H9 (cell line): ENCODE data around the gene PTAR1. TPM values are rescaled to one million over a fixed set of nuclear protein-coding genes. Genes with fewer than 3 reads are reported as not detected.

ENCODE experiments used
- DNase-seq: peaks from one replicate; pipeline ENCODE4 v3.0.0-alpha.2; 2017
- H2AFZ ChIP-seq: one replicate; pipeline ENCODE4 v1.6.1; 2013; ENCODE audit warnings: mild to moderate bottlenecking, low read length, control low read depth, moderate library complexity
- H2AK5ac ChIP-seq: 2 replicates; pipeline ENCODE4 v1.6.1; 2013; ENCODE audit warnings: low read length, control low read depth, mixed read lengths; ENCODE audit not compliant: insufficient read length
- H2BK120ac ChIP-seq: one replicate; pipeline ENCODE4 v1.6.1; 2013; ENCODE audit warnings: low read depth, mild to moderate bottlenecking, low read length, control low read depth, inconsistent platforms; ENCODE audit not compliant: poor library complexity, severe bottlenecking
- H2BK12ac ChIP-seq: 2 replicates; pipeline ENCODE4 v1.6.1; 2013; ENCODE audit warnings: low read length, control low read depth, mixed read lengths, low read depth; ENCODE audit not compliant: insufficient read length
- H2BK15ac ChIP-seq: 2 replicates; pipeline ENCODE4 v1.6.1; 2013; ENCODE audit warnings: low read depth, low read length, control low read depth
- H2BK20ac ChIP-seq: one replicate; pipeline ENCODE4 v1.6.1; 2013; ENCODE audit warnings: low read depth, mild to moderate bottlenecking, low read length, control low read depth, inconsistent platforms; ENCODE audit not compliant: poor library complexity, severe bottlenecking
- H2BK5ac ChIP-seq: 2 replicates; pipeline ENCODE4 v1.6.1; 2013; ENCODE audit warnings: low read length, control low read depth, mixed read lengths; ENCODE audit not compliant: insufficient read length
- H3K14ac ChIP-seq: 2 replicates; pipeline ENCODE4 v1.6.1; 2013; ENCODE audit warnings: low read length, control low read depth; ENCODE audit not compliant: insufficient read depth
- H3K18ac ChIP-seq: 2 replicates; pipeline ENCODE4 v1.6.1; 2013; ENCODE audit warnings: low read depth, mild to moderate bottlenecking, mixed read lengths, low read length, control low read depth; ENCODE audit not compliant: insufficient read length
- H3K23ac ChIP-seq: 2 replicates; pipeline ENCODE4 v1.6.1; 2013; ENCODE audit warnings: low read length, control low read depth, mixed read lengths, low read depth; ENCODE audit not compliant: insufficient read length
- H3K23me2 ChIP-seq: 2 replicates; pipeline ENCODE4 v1.6.1; 2013; ENCODE audit warnings: low read depth, mild to moderate bottlenecking, mixed read lengths, low read length, control low read depth; ENCODE audit not compliant: insufficient read length, poor library complexity, severe bottlenecking
- H3K27ac ChIP-seq: 2 replicates; pipeline ENCODE4 v1.5.1; 2013; ENCODE audit warnings: low read length, control low read depth, mixed read lengths, low read depth; ENCODE audit not compliant: insufficient read length
- H3K27me3 ChIP-seq: 2 replicates; pipeline ENCODE4 v1.6.1; 2013; ENCODE audit warnings: low read length, control low read depth, inconsistent platforms; ENCODE audit not compliant: insufficient read depth
- H3K4ac ChIP-seq: 2 replicates; pipeline ENCODE4 v1.6.1; 2013; ENCODE audit warnings: low read depth, mild to moderate bottlenecking, control low read depth, inconsistent platforms, low read length, moderate library complexity
- H3K4me1 ChIP-seq: 2 replicates; pipeline ENCODE4 v1.6.1; 2013; ENCODE audit warnings: low read length, control low read depth, inconsistent platforms; ENCODE audit not compliant: insufficient read depth
- H3K4me2 ChIP-seq: 2 replicates; pipeline ENCODE4 v1.6.1; 2013; ENCODE audit warnings: low read length, control low read depth, mixed read lengths; ENCODE audit not compliant: insufficient read length, insufficient read depth
- H3K56ac ChIP-seq: 2 replicates; pipeline ENCODE4 v1.6.1; 2013; ENCODE audit warnings: low read depth, mild to moderate bottlenecking, mixed read lengths, low read length, control low read depth; ENCODE audit not compliant: insufficient read length
- H3K79me1 ChIP-seq: 2 replicates; pipeline ENCODE4 v1.6.1; 2013; ENCODE audit warnings: low read depth, mild to moderate bottlenecking, moderate library complexity, low read length, control low read depth, inconsistent platforms; ENCODE audit not compliant: insufficient read depth, poor library complexity, severe bottlenecking
- H3K79me2 ChIP-seq: 2 replicates; pipeline ENCODE4 v1.6.1; 2013; ENCODE audit warnings: low read length, control low read depth, inconsistent platforms; ENCODE audit not compliant: insufficient read depth
- H3K9ac ChIP-seq: 2 replicates; pipeline ENCODE4 v1.6.1; 2013; ENCODE audit warnings: low read length, control low read depth, mixed read lengths; ENCODE audit not compliant: insufficient read length; ENCODE audit errors: extremely low read depth
- H3K9me3 ChIP-seq: one replicate; pipeline ENCODE4 v1.6.1; 2013; ENCODE audit warnings: low read depth, low read length, inconsistent platforms; ENCODE audit not compliant: control insufficient read depth
- H3T11ph ChIP-seq: one replicate; pipeline ENCODE4 v1.6.1; 2013; ENCODE audit warnings: mild to moderate bottlenecking, low read length, control low read depth, inconsistent platforms
- H4K20me1 ChIP-seq: one replicate; pipeline ENCODE4 v1.6.1; 2013; ENCODE audit not compliant: control insufficient read depth, insufficient read length, insufficient read depth
- H4K5ac ChIP-seq: 2 replicates; pipeline ENCODE4 v1.6.1; 2013; ENCODE audit warnings: low read depth, mild to moderate bottlenecking, mixed read lengths, low read length, control low read depth; ENCODE audit not compliant: insufficient read length
- H4K8ac ChIP-seq: replicated peaks from 2 replicates; pipeline ENCODE4 v1.6.1; 2013; ENCODE audit warnings: low read length, control low read depth, mixed read lengths, low read depth; ENCODE audit not compliant: insufficient read length
- H4K91ac ChIP-seq: 2 replicates; pipeline ENCODE4 v1.6.1; 2013; ENCODE audit warnings: low read depth, mild to moderate bottlenecking, moderate library complexity, mixed read lengths, low read length, control low read depth; ENCODE audit not compliant: insufficient read length
- H3K27ac Mint-ChIP-seq, 3 experiments: 2 replicates in 2 of 3; 3 replicates in 1 of 3; pipeline ENCODE4 v1.8.0; 2020 to 2021; ENCODE audit warnings: mixed read lengths in 3 of 3, mild to moderate bottlenecking in 1 of 3, moderate library complexity in 1 of 3
- H3K27me3 Mint-ChIP-seq: 2 replicates; pipeline ENCODE4 v1.8.0; 2021; ENCODE audit warnings: low read depth, mild to moderate bottlenecking, moderate library complexity, mixed read lengths
- H3K36me3 Mint-ChIP-seq, 3 experiments: 2 replicates in 2 of 3; 3 replicates in 1 of 3; pipeline ENCODE4 v1.8.0; 2020 to 2021; ENCODE audit warnings: low read depth in 3 of 3, mixed read lengths in 3 of 3; ENCODE audit not compliant: insufficient read depth in 1 of 3
- H3K4me1 Mint-ChIP-seq, 2 experiments: 2 replicates each; pipeline ENCODE4 v1.8.0; 2020; ENCODE audit warnings: mixed read lengths in 2 of 2
- H3K4me3 Mint-ChIP-seq, 2 experiments: 2 replicates in 1 of 2; 3 replicates in 1 of 2; pipeline ENCODE4 v1.8.0; 2020 to 2021; ENCODE audit warnings: mild to moderate bottlenecking in 2 of 2, mixed read lengths in 2 of 2, moderate library complexity in 1 of 2
- H3K9me3 Mint-ChIP-seq, 2 experiments: 2 replicates in 1 of 2; 3 replicates in 1 of 2; pipeline ENCODE4 v1.8.0; 2020; ENCODE audit warnings: mild to moderate bottlenecking in 2 of 2, mixed read lengths in 2 of 2, moderate library complexity in 1 of 2
- CTCF ChIP-seq: fragments of 200-600 bp; sonication (generic); conservative IDR thresholded peaks from 3 replicates; pipeline ENCODE4 v1.8.0; 2021; ENCODE audit warnings: antibody characterized with exemption, mild to moderate bottlenecking
- total RNA-seq: library from RNA; stranded (reverse); gene quantifications from 2 replicates; pipeline ENCODE4 v1.2.1, GENCODE V29; 2021

PTAR1 gene
- total RNA-seq, 1 experiment from 2014 or later: 117 TPM

DNA sequence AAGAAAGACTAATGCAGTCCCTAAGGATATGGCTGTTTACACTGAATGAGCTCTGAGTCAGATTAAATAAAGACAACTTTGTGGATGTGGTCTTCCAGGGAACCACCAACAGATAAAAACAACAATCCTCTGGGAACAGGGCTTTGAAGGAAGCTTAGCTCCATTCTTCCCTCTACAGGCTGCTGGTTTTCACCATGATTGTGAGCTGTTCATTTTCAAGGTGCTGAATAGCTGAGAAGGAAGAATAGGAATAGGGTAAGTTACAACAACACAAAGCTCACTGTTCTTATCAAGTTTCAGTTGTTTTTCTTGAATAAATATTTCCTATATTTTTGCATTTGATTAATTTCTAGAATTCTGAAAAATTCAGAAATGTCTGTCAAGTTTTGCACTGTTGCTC is 25.9 kb upstream of the PTAR1 start:
- no peak overlapping the region for H2BK5ac ChIP-seq
- H3K4me3 Mint-ChIP-seq: no peak overlapping the region
- H3K79me1 ChIP-seq: no peaks in the 10 kb centered on the region

More for the DNA sequence above, 25.9 kb upstream of the PTAR1 start:
- Histone ChIP-seq H4K5ac (no peak overlapping the region), H3K27ac (no peak overlapping the region), H3K56ac (no peak overlapping the region), H2BK15ac (no peak overlapping the region), H4K91ac (no peak overlapping the region), H3K14ac (no peak overlapping the region), H3K4ac (no peak overlapping the region), H2AK5ac (no peak overlapping the region), H4K20me1 (no peaks in the 10 kb centered on the region), H2BK20ac (no peak overlapping the region), H3K4me2 (no peak overlapping the region), H4K8ac (no peak overlapping the region), H2BK12ac (no peak overlapping the region), H3K9ac (no peak overlapping the region), H3K18ac (no peak overlapping the region), H3K23ac (no peak overlapping the region), H3T11ph (no peak overlapping the region), H3K79me2 (no peaks in the 10 kb centered on the region), H3K9me3 (no peaks in the 10 kb centered on the region), H3K23me2 (no peaks in the 10 kb centered on the region), H2BK120ac (no peak overlapping the region), H3K27me3 (no peaks in the 10 kb centered on the region), H3K4me1 (no peaks in the 10 kb centered on the region), H2AFZ (no peak overlapping the region)
- Mint-ChIP-seq H3K36me3 (peaks cover 0 to 20% (median 0%) of the 10 kb centered on the region in 3 experiments; a peak in 2 of 7 replicates), H3K4me1 (peaks cover 8 to 9% of the 10 kb centered on the region in 2 experiments; a peak in 3 of 4 replicates), H3K27me3 (no peaks in the 10 kb centered on the region), H3K9me3 (peaks cover 1 to 3% of the 10 kb centered on the region in 2 experiments; a peak in 3 of 5 replicates), H3K27ac (no peak overlapping the region)
- DNase-seq: no peak
- peak; percentile 35; the same call in 2 of the 3 replicates for TF ChIP-seq CTCF
